ENCODE data around the gene CDH2. TPM values are rescaled to one million over a fixed set of nuclear protein-coding genes. Genes with fewer than 3 reads are reported as not detected.

The CDH2 gene
- total and polyA plus RNA-seq, 2 donors (not counting 1 experiment from before 2014, with no cell fraction given) = 2.0 to 15.3 TPM

- Histone ChIP-seq H3K79me2 (ENCODE audit: control insufficient read depth, insufficient read depth, low read length) (no peaks in the 10 kb centered on the region), H3K27ac (ENCODE audit: insufficient read depth, low read length) (no peak overlapping the region), H3K27me3 (ENCODE audit: control insufficient read depth, insufficient read depth, low read length) (no peaks in the 10 kb centered on the region), H3K4me3 (replicated peaks in 1 of 4; ENCODE audit: control extremely low read depth in 1 of 4, insufficient read depth in 1 of 4, low read depth in 3 of 4, low read length in 4 of 4) (no peak overlapping the region), H2AFZ (ENCODE audit: low read length) (no peak overlapping the region), H3K4me2 (ENCODE audit: extremely low read depth, insufficient read depth, low read length) (no peak overlapping the region), H3K9ac (ENCODE audit: insufficient read depth, low read length) (no peak overlapping the region), H3K36me3 (ENCODE audit: control insufficient read depth, insufficient read depth, low read length) (no peaks in the 10 kb centered on the region), H3K9me3 (ENCODE audit: control insufficient read depth, insufficient read depth, low read depth, low read length) (no peaks in the 10 kb centered on the region), H4K20me1 (ENCODE audit: control insufficient read depth, extremely low read depth, insufficient read depth, low read length) (no peaks in the 10 kb centered on the region), H3K4me1 (ENCODE audit: control insufficient read depth, extremely low read depth, insufficient read depth, low read length) (no peaks in the 10 kb centered on the region)
- no peak for DNase-seq (ENCODE audit: low read depth in 2 of 2)
- TF ChIP-seq CTCF (conservative IDR thresholded peaks at IDR 0.05 in 1 of 2, IDR thresholded peaks at IDR 0.05 in 1 of 2; ENCODE audit: low read depth in 1 of 2, low read length in 2 of 2) (no peak), EZH2 (IDR thresholded peaks at IDR 0.05; ENCODE audit: low read length, missing control alignments) (no peak)
Observed at GRCh38 chr18:28159055-28159454, 17.9 kb downstream of the CDH2 start.

GRCh38 chr18:28158083-28158581 lies 18.8 kb downstream of the CDH2 start:
- DNase-seq (ENCODE audit: low read depth in 2 of 2) = peak in 1 of 2 donors; percentile 70
- Histone ChIP-seq H3K4me1 (ENCODE audit: control insufficient read depth, extremely low read depth, insufficient read depth, low read length) (no peaks in the 10 kb centered on the region), H3K79me2 (ENCODE audit: control insufficient read depth, insufficient read depth, low read length) (no peaks in the 10 kb centered on the region), H2AFZ (ENCODE audit: low read length) (peak overlapping the region; percentile 24), H3K4me2 (ENCODE audit: extremely low read depth, insufficient read depth, low read length) (peak overlapping the region; percentile 25), H3K27ac (ENCODE audit: insufficient read depth, low read length) (no peak overlapping the region), H3K36me3 (ENCODE audit: control insufficient read depth, insufficient read depth, low read length) (no peaks in the 10 kb centered on the region), H4K20me1 (ENCODE audit: control insufficient read depth, extremely low read depth, insufficient read depth, low read length) (no peaks in the 10 kb centered on the region), H3K9me3 (ENCODE audit: control insufficient read depth, insufficient read depth, low read depth, low read length) (no peaks in the 10 kb centered on the region), H3K27me3 (ENCODE audit: control insufficient read depth, insufficient read depth, low read length) (no peaks in the 10 kb centered on the region), H3K4me3 (replicated peaks in 1 of 4; ENCODE audit: control extremely low read depth in 1 of 4, insufficient read depth in 1 of 4, low read depth in 3 of 4, low read length in 4 of 4) (peak overlapping the region in 3 of 4 experiments; percentile 10 to 35 (median 27)), H3K9ac (ENCODE audit: insufficient read depth, low read length) (no peak overlapping the region)
- TF ChIP-seq EZH2 (IDR thresholded peaks at IDR 0.05; ENCODE audit: low read length, missing control alignments) (no peak), CTCF (conservative IDR thresholded peaks at IDR 0.05 in 1 of 2, IDR thresholded peaks at IDR 0.05 in 1 of 2; ENCODE audit: low read depth in 1 of 2, low read length in 2 of 2) (peak; percentile 25 to 29)

GRCh38 chr18:28153485-28154065 lies 23.4 kb downstream of the CDH2 start:
- DNase-seq (ENCODE audit: low read depth in 2 of 2) = peak in 1 of 2 donors; percentile 39
- Histone ChIP-seq H3K27ac (ENCODE audit: insufficient read depth, low read length) (no peak overlapping the region), H2AFZ (ENCODE audit: low read length) (no peak overlapping the region), H3K9ac (ENCODE audit: insufficient read depth, low read length) (no peak overlapping the region), H3K36me3 (ENCODE audit: control insufficient read depth, insufficient read depth, low read length) (no peaks in the 10 kb centered on the region), H3K9me3 (ENCODE audit: control insufficient read depth, insufficient read depth, low read depth, low read length) (no peaks in the 10 kb centered on the region), H3K79me2 (ENCODE audit: control insufficient read depth, insufficient read depth, low read length) (no peaks in the 10 kb centered on the region), H3K4me3 (replicated peaks in 1 of 4; ENCODE audit: control extremely low read depth in 1 of 4, insufficient read depth in 1 of 4, low read depth in 3 of 4, low read length in 4 of 4) (no peak overlapping the region), H3K4me2 (ENCODE audit: extremely low read depth, insufficient read depth, low read length) (no peak overlapping the region), H4K20me1 (ENCODE audit: control insufficient read depth, extremely low read depth, insufficient read depth, low read length) (no peaks in the 10 kb centered on the region), H3K27me3 (ENCODE audit: control insufficient read depth, insufficient read depth, low read length) (no peaks in the 10 kb centered on the region), H3K4me1 (ENCODE audit: control insufficient read depth, extremely low read depth, insufficient read depth, low read length) (no peaks in the 10 kb centered on the region)
- no peak for TF ChIP-seq CTCF (conservative IDR thresholded peaks at IDR 0.05 in 1 of 2, IDR thresholded peaks at IDR 0.05 in 1 of 2; ENCODE audit: low read depth in 1 of 2, low read length in 2 of 2)
- no peak for TF ChIP-seq EZH2 (IDR thresholded peaks at IDR 0.05; ENCODE audit: low read length, missing control alignments)
